Left cardiac atrium (tissue), 4 donors: ENCODE data around the gene COL6A2. TPM values are rescaled to one million over a fixed set of nuclear protein-coding genes. Genes with fewer than 3 reads are reported as not detected.
"Not testable (repeated sequence)": the region's sequence is repeated elsewhere in the genome, so short reads cannot be mapped to it uniquely, and the experiment has no call there.

Experiments
- ATAC-seq, 2 donors: fragments of 200-7000 bp; cut with Tn5 transposase; one replicate each; pipeline ENCODE4 v1.9.1; 2020; ENCODE audit warnings: mild to moderate bottlenecking in 2 of 2, moderate library complexity in 2 of 2
- DNase-seq: peaks from one replicate; pipeline ENCODE4 v3.0.0-alpha.2; 2020
- intact Hi-C, 2 donors: fragments of 100-400 bp; cut with DNase I; formaldehyde crosslinking; loops; one replicate each; pipeline versions ENCODE4 v1.14.1 to v1.15.1; 2022 to 2023
- total RNA-seq, 2 donors: library from RNA; stranded (reverse); fragmentation: NEBNext Ultra II Directional; extraction: Animal tissue kit (Norgen Biotek cat#: 25700); gene quantifications; one replicate each; pipeline ENCODE4 v1.2.1, GENCODE V29; 2021
- donor health status: DM: no; HTN: yes; CAD: no.
- donor health status: DM: no; HTN: yes; CAD: no; lungs with severe emphysema.
- donor health status: DM: yes; HTN: yes; CAD: no.
- donor health status: Dilated cardiomyopathy.

COL6A2 gene
- total RNA-seq, 2 donors from 2014 or later, result 330 to 350 TPM

GRCh38 chr21:46076724-46077123 is 21.2 kb upstream of the COL6A2 start:
- ATAC-seq, DNase-seq, intact Hi-C loops: not testable (repeated sequence)

DNA sequence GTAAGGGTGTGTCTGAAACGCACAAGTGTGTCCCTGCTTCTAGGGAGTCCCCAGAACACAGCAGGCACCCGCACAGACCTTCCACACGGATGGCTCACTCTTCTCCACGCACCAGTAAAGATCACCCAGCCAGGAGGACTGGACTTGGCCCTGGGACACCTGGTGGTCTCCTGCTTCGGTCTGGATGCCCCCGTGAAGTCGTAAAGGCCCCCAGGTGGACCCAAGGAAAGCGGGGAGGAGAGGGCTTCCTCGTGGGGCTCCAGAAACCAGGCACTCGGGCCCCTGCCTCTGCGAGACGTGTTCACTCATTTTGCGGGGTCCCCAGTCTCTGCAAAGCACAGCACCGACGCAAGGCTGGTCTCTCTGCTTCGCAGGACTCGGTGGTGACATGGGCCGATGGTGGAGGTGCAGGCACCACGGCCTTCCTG is 20.2 kb upstream of the COL6A2 start:
- ATAC-seq (no peak), DNase-seq (no peak)
- intact Hi-C loops, result no loop called here

GRCh38 chr21:46078322-46078977 is 19.5 kb upstream of the COL6A2 start:
- DNase-seq (peak; percentile 50), ATAC-seq (peak; percentile 49 to 64)
- intact Hi-C loops, result no loop called here

DNA sequence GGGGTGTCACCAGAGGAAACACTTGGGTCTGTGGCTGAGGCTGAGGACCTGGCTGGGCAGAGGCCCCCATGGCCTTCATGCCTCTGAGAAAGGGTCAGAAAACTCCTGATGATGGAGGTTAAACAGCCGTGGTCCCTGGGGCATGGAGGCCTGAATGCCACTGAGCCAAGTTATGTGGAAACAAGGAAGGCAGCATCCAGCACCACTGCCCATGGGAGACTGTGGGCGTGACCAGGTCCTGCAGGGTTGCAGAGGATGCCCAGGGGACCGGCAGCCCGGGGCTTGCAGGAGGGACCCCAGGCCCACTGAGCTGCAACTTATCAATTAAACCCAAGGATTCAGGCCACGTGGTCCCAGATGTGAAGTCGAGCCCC is 18.9 kb upstream of the COL6A2 start:
- peak; percentile 8 to 65 for ATAC-seq
- DNase-seq, result peak; percentile 58
- intact Hi-C loops, result no loop called here

- DNase-seq (peak; percentile 62), ATAC-seq (peak; percentile 40 to 72)
- intact Hi-C loops, result no loop called here
Observed at GRCh38 chr21:46079352-46080170, 18.4 kb upstream of the COL6A2 start.

DNA sequence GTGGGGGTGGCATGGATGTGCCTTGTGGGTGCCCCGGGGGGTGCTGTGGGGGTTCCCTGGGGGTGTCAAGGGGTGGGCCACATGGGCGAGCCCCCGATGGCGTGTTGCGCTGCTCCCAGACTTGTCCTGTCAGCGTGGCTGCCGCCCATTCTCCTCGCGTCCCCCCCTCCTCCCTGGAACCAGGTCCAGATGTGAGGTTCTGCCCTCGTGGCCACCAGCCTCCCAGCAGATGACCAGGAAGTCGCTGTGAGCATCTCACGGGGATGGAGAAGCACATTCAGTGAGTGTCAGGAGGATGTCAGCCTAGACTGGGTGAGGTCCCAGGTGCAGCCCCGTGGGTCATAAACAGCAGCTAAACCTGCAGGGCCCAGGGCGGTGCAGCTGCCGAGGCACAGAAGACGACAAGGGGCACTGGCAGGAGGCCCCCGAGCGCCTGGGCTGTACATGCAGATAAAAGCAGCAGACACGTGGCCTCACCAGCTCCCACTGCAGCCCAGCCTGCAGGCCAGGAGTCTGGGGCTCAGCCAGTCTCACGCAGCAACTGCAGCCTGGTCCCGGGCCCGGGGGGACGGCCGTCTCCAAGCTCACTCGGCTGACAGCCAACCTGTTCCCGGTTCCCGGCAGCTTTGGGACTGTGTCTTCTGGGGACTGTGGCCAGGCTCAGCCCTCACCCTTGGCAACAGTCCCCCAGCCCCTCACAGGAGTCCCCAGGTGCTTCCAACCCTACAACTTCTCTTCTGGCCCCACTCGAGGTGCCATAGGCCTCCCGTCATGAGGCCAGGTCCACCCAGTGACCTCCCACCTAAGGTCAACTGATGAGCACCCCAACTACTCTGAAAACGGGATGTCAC is 17.5 kb upstream of the COL6A2 start:
- intact Hi-C loops, result no loop called here
- DNase-seq (peak; percentile 70), ATAC-seq (peak; percentile 38 to 53)

- ATAC-seq, result no peak
- no peak for DNase-seq
- intact Hi-C loops, result no loop called here
Observed at GRCh38 chr21:46081022-46081861, 16.7 kb upstream of the COL6A2 start.

DNA sequence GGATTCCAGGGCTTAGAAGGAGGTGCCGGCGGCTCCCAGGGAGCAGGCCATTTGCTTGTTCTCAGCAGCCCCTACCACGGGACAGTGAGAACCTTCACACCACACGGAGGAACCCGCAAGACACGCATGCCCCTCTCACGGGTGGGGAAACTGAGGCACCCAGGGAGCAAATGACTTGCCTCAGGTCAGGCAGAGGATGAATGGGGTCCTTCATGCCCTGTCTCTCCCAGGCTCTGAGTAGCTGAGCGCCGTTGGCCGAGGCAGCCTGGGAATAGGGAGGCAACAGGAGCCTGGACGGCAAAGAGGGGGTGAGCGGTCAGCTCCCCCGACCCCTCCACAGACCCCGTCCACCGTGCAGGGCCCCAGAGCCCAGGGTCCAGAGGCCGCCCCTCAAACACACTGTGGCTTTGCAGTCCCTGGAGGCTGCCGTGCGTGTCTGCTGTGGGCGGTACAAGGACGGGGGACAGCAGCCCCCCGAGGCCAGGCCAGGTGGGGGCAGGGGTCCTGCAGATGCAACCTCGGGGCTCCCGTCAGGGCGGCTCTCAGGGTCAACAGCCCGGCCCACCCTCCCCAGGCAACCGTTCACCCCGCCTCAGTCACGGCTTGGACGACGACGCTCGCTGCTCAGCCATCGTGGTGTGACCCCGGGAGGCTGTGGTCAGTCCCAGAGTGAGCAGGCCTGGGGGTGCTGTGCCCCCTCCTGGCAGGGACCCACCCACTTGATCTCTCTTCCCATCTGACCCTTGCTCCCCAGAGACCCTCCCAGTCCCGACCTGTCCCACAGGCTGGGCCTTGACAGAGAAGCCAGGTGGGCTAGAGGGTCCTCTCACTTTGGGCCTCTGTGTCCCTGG is 15.8 kb upstream of the COL6A2 start:
- ATAC-seq, result no peak
- no peak for DNase-seq
- intact Hi-C loops, result no loop called here

GRCh38 chr21:46082713-46082962 is 15.3 kb upstream of the COL6A2 start:
- intact Hi-C loops, result no loop called here
- ATAC-seq, result no peak

GRCh38 chr21:46082963-46083790 is 14.7 kb upstream of the COL6A2 start:
- ATAC-seq (no peak), DNase-seq (no peak)
- intact Hi-C loops, result no loop called here

More at GRCh38 chr21:46082713-46082962, 15.3 kb upstream of the COL6A2 start:
- DNase-seq, result no peak

DNA sequence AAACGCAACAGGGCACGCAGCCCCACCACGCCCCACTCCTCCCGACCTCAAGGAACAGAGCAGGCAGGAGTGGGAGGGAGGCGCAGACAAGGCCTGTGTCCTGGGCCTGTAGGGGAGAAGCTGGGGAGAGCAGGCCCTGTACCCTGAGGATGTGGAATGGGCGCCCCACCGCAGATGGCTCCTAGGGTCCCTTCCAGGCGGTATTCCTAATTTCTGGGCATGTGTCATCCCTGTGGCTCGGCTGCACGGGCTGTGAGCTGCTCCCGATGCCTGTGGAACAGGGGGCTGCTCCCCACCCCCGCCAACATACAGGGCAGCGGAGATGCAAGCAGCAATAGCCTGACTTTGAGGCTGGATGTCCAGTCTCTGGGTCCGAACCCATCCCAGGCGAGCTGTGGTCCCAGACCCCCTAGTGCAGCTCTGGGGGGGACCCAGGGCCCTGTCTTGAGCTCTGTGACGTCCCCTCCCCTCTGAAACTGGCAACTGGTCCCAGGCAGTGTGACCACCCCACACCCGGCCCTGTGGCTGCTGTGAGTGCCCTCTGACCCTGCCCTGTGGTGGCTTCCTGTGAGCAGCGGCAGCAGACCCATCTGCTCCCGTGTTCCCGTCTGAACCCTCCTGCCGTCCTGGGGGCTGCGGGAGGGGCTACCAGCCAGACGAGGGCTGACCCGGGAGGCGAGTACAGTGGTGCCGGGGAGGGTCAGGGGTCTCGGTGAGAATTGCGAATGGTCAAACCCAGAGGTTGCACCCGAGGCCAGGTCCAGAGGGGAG is 13.9 kb upstream of the COL6A2 start:
- DNase-seq, result no peak
- ATAC-seq, result no peak
- intact Hi-C loops, result no loop called here

DNA sequence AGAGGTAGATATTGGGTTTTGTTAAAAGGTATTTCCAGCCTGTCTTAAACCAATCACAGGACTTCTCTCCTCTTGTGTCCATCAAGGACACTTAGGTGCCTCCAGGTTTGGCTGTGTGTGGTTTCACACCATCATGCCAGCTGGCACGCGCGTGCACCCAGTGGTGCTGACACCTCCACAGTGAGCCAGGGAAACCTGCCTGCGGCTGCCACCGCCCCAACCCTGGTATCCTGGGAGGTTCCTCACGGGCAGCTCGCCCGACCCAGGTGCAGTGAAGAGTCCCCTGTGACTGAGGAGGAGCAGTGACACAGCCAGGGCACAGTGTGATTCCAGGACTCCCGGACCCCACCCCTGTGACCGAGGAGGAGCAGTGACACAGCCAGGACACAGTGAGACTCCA is 13.2 kb upstream of the COL6A2 start:
- ATAC-seq, result no peak
- intact Hi-C loops, result no loop called here

DNA sequence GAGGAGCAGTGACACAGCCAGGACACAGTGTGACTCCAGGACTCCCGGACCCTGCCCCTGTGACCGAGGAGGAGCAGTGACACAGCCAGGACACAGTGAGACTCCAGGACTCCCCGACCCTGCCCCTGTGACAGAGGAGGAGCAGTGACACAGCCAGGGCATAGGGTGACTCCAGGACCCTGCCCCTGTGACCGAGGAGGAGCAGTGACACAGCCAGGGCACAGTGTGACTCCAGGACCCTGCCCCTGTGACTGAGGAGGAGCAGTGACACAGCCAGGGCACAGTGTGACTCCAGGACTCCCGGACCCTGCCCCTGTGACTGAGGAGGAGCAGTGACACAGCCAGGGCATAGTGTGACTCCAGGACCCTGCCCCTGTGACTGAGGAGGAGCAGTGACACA is 12.7 kb upstream of the COL6A2 start:
- DNase-seq, intact Hi-C loops, ATAC-seq: not testable (repeated sequence)

More for the DNA sequence above, 13.2 kb upstream of the COL6A2 start:
- DNase-seq, result no peak

- no peak for DNase-seq
Observed at GRCh38 chr21:46087641-46088040, 10.3 kb upstream of the COL6A2 start.

GRCh38 chr21:46088189-46088588 is 9.7 kb upstream of the COL6A2 start:
- DNase-seq (no peak), ATAC-seq (no peak)
- intact Hi-C loops, result no loop called here

More at GRCh38 chr21:46087641-46088040, 10.3 kb upstream of the COL6A2 start:
- no peak for ATAC-seq
- intact Hi-C loops, result no loop called here

- DNase-seq (no peak), ATAC-seq (no peak)
- intact Hi-C loops, result no loop called here
Observed at GRCh38 chr21:46089285-46089684, 8.6 kb upstream of the COL6A2 start.

GRCh38 chr21:46091118-46091517 is 6.8 kb upstream of the COL6A2 start:
- DNase-seq (no peak), ATAC-seq (no peak)
- intact Hi-C loops, result no loop called here
